Hematopoietic multipotent progenitor cell (in vitro differentiated cells): ENCODE data around the gene CLDN10. TPM values are rescaled to one million over a fixed set of nuclear protein-coding genes. Genes with fewer than 3 reads are reported as not detected.

Source experiments
- total RNA-seq: library from RNA; depleted of rRNA; stranded (reverse); fragments of >200 nt; gene quantifications from one replicate; pipeline ENCODE4 v1.2.3, GENCODE V29; 2012

Gene CLDN10
- total RNA-seq, 1 donor: 26.1 TPM

Other genes starting within 250 kb of the CLDN10 start
- gene DZIP1, start 92.0 kb downstream of the CLDN10 start, total RNA-seq: 0.27 TPM
- gene DNAJC3, start 124.4 kb downstream of the CLDN10 start, total RNA-seq: 11.8 TPM